HL-60/S4 treated with phorbol 12-myristate 13-acetate at 8.2 ng/mL for 4 days and 3 days (cell line): ENCODE results near the gene PIAS3.
"Not testable (repeated sequence)": the region's sequence is repeated elsewhere in the genome, so short reads cannot be mapped to it uniquely, and the experiment has no call there.

ENCODE experiments used
- in situ Hi-C: fragments of 300-500 bp; cut with MboI; formaldehyde crosslinking; loops from 2 replicates; pipeline ENCODE4 v1.15.0; 2022; ENCODE audit warnings: low sequenced_read_pairs

PIAS3 gene

DNA sequence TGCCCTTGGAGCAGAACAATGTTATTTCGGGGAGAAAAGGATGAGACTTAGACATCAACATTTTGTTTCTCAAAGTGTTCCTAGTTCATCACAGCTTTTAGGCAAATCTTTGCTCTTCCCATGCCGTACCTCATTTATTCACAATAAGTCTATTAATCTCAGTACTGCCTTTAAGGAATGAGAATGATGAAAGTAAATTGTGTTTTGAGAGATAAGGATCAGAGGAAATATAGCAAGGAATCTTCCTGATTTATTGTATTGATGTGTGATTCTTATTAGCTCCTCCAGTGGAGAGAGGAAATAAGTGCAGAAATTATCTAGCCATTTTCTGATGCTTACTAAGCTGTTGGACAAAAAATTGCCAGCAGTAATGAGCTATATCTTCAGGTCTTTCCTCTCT is 32.9 kb downstream of the PIAS3 start:
- in situ Hi-C loops, result no loop called here

- in situ Hi-C loops, result no loop called here
Observed at GRCh38 chr1:145824499-145824842, 34.4 kb downstream of the PIAS3 start.

- in situ Hi-C loops, result no loop called here
Observed at GRCh38 chr1:145823565-145824498, 35.0 kb downstream of the PIAS3 start, which contains the start of the genes POLR3C and RNF115. POLR3C (plus strand) TSS chr1:145824200; CDS start chr1:145825777, 1,577 bp downstream. RNF115 (minus strand) TSS chr1:145824095; CDS start chr1:145823873, 222 bp downstream.

DNA sequence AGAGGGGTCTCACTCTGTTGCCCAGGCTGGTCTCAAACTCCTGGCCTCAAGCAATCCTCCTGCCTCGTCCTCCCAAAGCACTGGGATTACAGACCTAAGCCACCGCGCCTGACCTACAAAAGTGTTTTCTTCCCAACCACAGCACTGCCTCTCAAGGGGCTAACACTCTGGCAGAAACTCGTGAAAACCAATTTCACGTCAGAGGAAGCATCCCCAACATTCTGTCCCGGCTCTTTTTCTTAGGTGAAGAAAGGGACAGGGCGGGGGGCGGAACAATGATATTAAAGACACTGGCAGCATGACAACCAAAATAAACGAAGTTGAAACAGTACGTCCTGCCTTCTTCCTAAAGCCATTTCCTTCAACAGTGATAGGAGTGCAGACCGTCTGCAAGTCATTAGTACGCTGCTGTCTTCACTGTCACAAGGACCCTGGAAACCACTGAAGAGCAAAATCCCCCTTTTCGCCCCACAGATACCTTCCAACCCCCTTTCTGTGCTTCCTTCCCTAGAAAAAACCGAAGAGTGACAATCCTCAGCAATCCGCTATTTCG is 36.0 kb downstream of the PIAS3 start:
- in situ Hi-C loops, result not testable (repeated sequence)

DNA sequence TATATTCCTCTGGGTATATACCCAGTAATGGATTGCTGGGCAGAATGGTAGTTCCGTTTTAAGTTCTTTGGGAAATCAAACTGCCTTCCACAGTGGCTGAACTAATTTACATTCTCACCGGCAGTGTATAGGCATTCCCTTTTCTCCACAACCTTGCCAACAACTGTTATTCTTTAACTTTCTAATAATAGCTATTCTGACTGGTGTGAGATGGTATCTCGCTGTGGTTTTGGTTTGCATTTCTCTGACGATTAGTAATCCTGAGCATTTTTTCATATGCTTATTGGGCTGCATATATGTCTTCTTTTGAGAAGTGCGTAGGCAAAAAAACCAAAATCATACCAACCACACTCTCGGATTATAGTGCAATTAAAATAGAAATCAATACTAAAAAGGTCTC is 40.8 kb downstream of the PIAS3 start:
- in situ Hi-C loops, result not testable (repeated sequence)

DNA sequence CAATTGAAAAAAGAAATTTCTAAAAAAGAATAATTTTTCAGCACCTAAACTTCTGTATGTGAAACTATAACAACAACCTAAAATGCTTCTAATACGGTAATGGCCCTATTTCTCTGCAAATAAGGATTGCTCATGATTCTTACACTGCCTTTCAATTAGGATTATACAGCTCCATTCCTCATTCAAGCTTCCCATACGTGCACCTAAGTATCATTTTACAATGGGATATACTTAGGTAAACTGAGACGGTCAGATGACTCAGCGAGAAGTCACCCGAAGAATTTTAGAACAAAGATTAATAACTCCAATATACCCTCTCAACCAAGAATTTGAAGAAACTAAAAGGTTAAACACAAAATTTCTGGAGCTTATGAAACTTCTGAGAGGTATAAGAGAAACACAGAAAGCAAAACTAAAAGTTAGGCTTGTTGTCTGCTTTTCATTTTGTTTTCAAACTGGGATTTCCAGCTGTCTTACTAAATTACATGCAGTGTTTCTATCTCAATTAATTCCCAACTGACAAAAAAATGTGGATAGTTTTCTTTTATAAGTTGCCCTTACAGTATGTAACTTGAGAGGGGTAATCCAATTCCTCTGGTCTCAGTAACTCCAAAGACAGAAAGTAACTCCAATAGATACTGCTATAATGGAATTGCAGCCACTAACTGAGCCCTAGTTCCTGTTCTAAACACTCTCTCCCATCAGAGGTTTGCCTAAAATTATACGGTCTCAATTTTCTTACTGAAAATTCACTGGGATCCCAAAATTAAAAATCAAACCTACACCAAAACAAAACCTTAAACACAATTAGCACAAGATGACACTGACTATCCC is 45.7 kb downstream of the PIAS3 start:
- in situ Hi-C loops, result not testable (repeated sequence)

- in situ Hi-C loops, result no loop called here
Observed at GRCh38 chr1:145806844-145807243, 52.0 kb downstream of the PIAS3 start.

- in situ Hi-C loops, result no loop called here
Observed at GRCh38 chr1:145806408-145806807, 52.5 kb downstream of the PIAS3 start.

DNA sequence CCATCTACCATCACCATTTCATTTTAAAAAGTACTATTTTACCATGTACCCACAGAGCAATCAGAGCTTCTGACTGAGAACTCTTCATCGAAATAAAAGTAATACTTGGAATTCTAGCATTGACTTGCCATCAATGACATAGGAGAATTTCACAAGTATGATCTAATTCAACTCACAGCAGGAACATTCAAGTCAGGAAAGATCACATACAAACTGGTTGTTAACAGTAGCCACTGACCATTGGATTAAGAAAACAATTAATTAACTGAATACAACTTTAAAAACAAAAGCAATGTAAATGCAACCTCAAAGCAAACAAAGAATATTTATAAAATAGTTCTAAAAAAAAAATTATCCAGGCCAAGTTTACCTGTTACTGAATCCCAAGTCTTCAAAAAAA is 53.8 kb downstream of the PIAS3 start:
- in situ Hi-C loops, result no loop called here

- in situ Hi-C loops, result no loop called here
Observed at GRCh38 chr1:145804235-145805045, 54.4 kb downstream of the PIAS3 start.

GRCh38 chr1:145799806-145800205 is 59.1 kb downstream of the PIAS3 start:
- in situ Hi-C loops, result no loop called here
